Measurements from ENCODE around the gene REXO1.

REXO1 gene

DNA sequence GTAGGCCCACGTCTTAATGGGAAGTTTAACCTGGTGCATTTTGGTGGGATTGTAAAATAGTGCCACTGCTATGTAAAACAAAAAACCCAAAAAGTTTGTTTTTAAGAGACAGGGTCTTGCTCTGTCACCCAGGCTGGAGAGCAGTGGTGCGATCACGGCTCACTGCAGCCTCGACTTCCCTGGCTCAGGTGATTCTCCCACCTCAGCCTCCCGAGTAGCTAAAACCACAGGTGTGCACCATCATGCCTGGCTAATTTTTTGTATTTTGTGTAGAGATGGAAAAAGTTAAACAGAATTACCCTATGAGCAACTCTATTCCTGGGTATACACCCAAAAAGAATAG, 820 bp upstream of the REXO1 start:
- no peak for DNase-seq (ENCODE audit: low spot score)

DNA sequence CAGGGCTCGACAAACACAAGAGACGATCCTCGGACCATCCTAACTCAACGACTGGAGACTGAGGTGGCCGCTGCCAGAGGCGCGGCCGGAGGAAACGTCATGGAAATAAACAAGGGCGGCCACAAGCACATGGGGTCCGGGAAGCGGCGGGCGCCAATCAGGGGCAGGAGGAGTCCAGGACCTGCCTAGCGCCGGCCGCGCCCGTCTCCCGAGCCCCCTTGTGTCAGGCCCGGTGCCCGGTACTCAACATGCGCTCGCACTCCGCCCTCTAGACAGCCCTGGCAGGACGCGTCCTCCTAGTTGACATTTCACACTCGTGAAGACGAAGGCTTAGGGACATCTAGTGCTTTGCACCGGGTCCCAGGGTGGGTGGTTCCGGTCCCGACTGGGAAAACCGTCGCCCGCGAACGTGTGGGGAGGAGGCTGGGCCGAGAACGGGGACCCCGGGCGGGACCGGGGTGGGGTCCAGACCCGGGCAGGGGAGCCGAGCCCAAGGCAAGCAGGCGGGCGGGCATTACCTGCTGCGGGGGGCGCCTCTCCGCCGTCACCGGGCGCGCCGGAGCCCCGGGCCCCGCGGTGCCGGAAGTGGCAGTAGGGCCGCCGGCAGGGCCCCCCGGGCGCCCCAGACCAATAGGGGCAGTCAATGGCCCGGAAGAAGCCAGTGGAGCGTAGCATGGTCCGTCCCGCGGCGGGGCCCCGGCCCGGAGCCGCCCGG, 442 bp downstream of the REXO1 start:
- DNase-seq (ENCODE audit: low spot score), result peak; percentile 57

DNA sequence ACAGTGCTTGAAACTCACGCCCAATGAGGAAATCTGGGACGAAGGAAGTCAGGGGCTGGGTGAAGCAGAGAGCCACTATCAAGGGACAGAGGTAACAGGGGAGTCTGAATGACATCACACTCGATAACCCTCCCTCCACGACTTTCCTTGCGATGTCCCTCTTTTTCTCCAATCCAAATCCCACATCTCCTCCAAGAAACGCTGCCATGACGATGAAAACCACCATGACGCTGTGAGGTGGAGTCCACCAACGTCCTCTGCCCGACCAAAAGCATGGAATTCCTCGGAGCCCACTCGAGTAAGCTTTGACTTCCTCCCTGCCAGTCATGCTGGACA, 967 bp downstream of the REXO1 start:
- DNase-seq (ENCODE audit: low spot score), result no peak

DNA sequence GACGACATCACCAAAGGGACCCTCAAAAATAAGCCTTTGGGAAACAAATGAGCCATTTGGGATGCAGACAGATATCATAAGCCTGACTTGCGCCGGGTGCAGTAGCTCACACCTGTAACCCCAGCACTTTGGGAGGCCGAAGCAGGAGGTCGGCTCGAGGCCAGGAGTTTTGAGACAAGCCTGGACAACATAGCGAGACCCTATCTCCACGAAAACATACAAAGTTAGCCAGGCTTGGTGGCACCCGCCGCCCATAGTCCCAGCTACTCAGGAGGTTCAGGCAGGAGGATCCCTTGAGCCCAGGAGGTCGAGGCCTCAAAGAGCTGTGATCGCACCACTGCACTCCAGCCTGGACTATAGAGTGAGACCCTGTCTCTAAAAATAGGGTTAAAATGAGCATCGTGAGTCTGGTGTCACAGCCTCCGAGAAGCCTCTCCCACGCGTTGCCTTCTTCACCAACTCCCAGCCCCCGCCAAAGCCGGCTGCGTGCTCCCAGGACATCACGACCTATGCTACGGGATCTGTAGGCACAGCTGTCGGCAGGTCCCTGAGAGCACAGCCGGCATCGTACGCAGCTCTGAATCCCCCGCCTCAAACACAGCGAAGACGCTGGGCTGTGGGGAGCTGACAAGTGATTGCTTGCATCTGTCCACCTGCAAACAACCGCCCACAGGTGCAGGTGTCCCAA, 1.6 kb downstream of the REXO1 start:
- DNase-seq (ENCODE audit: low spot score), result no peak

DNA sequence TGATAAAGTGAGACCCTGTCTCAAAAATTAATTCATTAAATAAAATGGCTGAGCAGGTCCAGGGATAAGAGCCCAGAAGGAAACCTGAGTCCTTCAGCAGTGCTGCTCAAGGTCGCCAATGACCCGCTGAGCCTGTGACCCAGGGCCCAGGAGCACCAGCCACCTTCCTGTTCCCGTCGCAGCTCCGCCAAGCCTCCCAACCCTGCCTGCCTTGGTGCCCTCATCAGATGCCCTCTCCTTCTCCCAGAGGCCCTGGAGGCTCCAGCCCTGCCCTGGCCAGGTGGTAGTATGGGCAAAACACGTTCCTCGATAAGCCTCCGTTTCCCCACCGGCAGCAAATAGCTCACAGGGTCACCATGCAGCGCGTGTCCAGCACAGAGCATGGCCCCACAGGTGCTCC, 2.6 kb downstream of the REXO1 start:
- no peak for DNase-seq (ENCODE audit: low spot score)

DNA sequence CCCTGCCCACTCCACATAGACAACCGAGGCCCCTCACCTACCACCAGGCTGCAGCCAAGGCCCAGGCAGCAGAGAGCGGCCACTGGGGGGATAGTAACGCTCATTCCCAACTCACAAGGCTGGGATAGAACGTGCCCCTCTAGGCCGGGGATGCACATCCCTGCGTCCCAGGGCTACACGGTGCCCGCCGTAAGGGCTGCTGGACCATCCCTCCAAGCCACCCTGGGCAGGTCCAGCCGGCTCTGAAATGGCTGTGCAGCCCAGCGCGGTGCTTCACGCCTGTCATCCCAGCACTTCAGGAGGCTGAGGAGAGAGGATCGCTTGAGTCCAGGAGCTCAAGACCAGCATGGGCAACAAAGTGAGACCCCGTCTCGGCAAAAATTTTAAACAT, 3.2 kb downstream of the REXO1 start:
- DNase-seq (ENCODE audit: low spot score), result no peak

DNA sequence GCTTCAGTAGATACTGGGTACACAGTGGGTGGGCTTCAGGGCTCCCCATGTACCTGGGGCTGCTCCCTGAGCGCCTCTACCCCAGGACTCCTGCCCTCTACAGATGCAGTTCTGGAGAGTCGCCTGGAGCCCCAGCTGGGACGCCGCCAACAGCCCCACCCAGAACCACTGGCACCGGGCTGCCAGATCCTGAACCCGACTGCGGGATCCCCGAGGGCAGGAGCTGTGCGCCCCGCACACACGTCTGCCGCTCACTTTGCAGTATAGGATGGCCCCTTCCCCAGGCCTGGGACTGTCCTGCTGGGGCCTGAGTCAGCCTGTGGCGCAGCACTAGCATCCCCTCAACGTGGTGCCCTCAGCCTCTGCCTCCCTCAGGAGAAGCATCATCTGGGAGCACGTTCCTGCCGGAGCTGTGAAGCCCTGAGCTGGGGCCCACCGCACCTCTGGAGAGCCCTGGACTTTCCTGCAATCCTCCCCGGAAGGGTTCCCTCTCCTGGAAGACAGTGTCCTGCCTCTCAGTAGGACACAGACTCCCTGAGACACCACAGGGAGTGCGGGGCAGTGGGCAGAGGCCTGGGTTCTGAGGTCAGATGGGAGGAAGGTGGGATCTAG, 3.7 kb downstream of the REXO1 start:
- no peak for DNase-seq (ENCODE audit: low spot score)

DNA sequence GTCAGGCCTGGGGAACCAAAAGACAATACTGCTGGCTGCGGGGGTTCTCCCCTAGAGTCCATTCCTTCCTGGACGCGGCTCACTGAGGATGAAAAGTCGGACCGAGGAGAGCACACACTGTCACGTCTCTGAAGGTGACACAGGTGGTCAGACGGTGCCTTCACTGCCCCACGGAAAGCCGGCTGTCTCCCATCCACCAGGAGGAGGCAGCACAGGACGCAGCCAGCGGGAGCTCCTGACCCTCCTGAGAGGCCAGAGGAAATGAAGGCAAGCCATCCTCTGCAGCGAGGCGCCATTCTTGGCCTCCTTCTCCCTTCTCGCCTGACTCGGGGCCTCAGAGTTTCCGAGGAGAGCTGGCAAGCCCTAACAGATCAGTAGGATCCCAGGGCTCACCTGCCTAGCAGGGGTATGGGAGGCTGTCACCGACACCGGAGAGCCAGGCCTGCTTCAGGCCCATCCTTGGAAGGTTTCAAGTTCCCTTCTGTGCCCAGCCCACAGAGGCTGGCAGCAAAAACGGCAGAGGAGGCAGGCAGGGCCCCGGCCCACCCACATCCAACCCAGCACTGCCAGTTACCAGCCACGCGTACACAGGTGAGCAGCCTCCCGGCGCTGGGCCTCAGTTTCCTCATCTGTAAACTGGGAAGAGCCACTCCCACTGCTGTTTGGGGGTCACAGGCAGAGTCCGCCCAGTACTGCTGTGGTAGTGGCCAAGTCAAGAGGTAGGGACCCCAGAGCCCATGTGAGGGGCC, 4.5 kb downstream of the REXO1 start:
- no peak for DNase-seq (ENCODE audit: low spot score)

DNA sequence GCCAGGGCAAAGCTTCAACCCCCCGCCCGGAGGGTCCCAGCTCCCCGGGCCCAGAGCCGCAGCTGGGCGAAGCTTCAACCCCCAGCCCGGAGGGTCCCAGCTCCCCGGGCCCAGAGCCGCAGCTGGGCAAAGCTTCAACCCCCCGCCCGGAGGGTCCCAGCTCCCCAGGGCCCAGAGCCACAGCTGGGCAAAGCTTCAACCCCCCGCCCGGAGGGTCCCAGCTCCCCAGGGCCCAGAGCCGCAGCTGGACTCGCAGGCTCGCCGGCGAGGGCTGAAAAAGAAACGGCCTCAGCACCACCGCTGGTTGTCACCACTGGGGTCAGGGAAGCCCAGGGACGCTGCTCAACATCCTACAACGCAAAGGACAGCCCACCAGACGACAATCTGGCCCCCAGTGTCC, 5.2 kb downstream of the REXO1 start:
- DNase-seq (ENCODE audit: low spot score), result no peak

DNA sequence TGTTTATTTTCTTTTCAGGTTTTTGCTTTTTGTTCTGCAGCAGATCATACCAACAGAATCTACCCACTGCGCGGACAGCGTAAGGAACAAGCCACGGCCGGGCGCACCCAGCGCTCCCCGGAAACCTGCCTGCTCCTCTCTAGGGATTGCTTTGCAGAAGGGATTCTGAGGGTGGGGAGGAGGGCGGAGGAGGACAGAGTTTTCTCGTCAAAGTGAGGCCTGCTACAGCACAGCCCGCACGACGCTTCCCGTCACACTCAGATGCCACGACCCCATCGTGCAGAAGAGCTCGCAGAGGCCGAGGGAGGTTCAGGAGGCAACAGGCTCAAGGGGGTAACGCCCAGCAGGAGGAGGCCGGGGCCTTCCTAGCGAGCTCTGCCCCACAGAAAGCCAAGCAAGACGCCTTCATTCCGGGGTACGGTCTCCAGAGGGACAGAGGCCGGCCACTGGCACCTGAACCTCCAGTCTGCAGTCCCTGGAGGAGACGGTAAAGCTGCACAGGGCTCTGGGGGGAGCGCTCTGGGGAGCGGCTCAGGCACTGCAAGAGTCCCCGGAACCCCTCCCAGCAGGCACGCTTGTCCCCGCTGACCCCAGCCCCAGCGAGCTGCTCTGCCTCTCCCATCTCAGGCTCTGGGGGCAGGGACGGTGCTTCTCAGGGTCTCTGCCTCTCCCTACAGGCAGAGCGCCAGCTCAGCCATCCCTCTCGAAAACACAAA, 6.9 kb downstream of the REXO1 start:
- no peak for DNase-seq (ENCODE audit: low spot score)

DNA sequence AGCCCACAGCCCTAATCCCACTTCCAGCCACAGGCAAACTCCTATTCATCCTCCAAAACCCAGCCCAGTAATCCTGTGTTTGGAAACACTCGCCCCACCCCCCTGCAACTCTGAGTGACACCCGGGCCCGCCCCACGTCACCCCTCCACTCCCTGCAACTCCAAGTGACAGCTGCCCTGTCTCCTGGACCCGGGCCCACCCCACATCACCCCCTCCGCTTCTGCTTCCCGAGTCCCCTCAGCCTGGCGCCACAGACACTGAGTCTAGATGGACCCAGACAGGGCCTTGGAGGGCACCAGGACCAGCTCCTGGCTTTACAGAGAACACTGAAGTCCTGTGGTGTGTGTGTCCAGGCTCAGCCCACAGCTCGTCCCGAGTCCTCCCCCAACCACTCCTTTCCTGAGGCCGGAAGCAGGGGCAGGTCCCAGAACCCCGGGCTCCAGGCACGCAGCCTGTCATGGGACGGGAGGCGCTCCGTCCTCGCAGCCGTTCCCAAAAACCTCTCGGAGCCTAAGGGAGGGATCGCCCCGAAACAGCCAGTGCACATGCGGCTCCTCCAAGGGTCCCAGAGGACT, 7.7 kb downstream of the REXO1 start:
- no peak for DNase-seq (ENCODE audit: low spot score)

DNA sequence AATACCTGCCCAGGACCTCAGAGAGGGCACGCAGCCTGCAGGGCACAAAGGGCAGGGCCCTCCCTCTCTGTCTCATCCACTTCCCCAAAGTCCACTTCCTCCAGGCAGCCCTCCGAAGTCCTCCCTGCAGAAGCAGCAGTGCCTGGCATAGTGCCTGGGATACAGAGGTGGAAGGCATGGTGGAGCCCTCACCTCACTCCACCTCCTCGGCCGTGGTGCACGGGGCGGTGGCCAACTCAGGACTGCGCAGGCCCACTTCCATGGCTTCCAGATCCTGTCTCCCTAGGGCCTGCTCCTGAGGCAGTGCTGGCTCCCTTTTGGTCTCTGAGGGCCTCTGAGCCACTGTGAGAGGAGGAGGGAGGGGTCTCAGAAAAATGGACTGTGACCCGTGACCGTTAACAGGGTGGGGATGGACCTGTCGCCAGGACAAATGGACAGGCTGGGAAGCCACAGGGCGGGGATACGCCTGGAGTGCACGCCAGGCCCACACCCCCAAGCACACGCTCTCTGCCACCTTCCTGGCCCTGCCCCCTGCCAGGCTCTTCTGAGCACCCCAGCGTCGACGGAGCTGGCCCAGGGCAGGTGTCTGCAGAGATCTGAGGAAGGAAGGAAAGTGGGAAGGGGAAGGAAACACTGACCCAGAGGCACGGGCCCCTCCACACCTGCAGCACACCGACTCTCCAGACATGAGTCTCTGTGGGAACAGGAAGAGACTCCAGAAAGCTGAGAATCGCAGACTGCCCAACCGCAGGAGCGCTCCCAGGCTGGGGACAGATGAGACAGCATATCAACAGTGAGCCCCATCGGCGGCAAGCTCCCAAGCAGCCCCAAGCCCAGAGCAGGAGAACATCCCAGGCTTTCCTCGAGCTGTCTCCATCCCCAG, 8.4 kb downstream of the REXO1 start:
- no peak for DNase-seq (ENCODE audit: low spot score)

DNA sequence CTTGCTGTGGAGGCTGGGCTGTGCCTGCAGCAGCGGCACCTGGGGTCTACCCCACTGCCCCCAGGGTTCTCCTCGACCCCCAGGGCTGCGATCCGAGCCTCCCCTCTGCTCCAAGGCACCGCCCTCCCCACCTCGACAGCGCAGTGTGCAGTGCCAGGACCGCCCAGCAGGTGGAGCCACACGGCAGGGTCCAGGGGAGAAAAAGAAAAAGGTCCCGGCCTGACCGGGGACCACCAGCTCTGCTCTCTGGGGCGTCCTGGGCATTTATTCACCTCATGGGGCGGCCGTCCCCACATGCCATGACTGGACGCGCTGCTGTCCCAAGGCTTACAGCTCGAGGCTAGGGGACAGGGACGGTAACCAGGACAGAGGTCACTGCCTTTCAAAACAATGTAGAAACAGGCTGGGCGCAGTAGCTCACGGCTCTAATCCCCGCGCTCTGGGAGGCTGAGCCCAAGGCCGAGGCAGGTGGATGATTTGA, 10.6 kb downstream of the REXO1 start:
- DNase-seq (ENCODE audit: low spot score), result peak; percentile 88

DNA sequence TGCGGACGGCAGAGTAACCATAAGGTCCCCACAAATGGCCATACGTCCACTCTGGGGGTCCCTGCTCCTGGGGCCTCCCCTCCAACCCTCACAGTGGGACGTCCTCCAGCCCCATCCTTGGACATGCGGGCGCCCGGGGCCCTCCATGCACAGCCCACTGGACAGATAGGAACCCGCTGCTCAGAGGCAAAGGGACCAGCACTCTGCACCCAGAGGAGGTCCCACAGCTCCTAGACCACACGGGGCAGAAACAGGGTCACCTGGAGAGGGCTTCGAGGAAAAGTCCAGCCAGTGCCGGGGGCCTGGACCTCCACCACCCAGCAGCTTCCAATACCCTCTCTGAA, 11.1 kb downstream of the REXO1 start:
- no peak for DNase-seq (ENCODE audit: low spot score)

DNA sequence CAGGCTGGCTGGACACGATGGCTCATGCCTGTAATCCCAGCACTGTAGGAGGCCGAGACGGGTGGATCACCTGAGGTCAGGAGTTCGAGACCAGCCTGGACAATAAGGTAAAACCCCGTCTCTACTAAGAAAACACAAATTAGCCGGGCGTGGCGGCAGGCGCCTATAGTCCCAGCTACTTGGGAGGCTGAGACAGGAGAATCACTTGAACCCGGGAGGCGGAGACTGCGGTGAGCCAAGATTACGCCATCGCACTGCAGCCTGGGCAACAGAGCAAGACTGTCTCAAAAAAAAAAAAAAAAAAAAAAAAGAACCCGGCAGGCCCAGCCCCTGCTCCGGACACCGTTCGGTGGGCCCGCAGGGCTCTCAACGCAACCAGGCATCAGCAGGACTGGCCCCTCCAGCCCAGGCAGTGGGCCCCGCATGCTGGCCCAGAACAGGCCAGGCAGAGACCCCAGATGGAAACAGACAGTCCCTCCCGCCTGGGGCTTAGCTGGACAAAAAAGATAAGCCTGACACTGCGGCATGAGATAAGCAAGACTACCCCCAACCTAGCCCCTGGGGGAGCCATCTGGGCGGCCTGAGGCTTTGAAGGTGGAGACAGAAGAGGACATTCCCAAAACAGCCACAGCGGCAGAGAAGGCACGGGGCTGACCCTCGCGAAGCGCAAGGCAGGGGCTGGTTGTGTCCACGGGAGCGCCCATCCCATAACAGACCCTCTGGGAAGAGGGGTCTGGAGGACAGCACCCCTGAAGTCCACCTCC, 11.6 kb downstream of the REXO1 start:
- DNase-seq (ENCODE audit: low spot score), result no peak

DNA sequence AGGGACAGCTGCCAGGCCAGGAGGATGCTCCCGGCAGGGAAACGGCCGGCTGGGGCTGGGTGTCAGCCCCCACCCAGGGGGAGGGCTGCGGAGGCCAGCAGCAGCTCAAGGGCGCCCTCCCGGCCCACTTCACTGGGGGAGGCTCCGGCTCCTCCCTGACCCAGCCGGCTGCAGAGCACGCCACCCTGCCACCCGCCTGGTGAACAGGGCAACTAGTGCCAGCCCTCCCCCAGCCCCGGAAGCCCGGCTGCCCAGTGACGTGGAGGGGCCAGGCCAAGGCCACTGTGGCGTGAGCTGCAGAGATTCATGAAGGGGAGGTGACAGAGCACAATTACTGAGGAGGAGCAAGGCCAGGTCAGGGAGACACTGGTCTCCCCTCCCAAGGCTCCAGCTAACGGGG, 14.7 kb downstream of the REXO1 start:
- no peak for DNase-seq (ENCODE audit: low spot score)

DNA sequence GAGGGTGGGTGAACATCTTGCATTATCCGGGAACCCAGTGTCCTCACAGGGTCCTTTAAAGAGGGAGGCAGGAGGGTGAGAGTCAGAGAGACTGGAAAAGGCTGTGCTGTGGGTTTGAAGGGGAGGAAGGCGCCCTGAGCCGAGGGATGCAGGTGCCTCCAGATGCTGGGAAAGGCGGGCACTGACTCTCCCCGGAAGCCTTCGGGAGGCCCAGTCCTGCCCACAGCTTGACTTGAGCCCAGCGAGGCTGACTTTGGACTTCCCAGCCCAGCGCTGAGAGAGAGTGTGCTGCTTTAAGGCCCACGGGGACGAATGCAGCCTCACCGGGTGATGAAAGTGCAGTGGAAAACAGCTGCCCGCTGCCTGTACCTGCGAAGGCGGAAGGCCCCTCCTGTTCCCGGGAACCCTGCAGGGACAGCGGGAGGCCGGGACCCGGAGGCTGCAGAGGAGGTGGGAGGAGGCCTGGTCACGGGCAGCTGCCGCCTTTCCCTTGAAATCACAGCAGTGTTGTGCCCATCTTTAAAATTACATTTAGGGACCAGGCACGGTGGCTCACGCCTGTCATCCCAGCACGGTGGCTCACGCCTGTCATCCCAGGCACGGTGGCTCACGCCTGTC, 16.1 kb downstream of the REXO1 start:
- DNase-seq (ENCODE audit: low spot score), result no peak

DNA sequence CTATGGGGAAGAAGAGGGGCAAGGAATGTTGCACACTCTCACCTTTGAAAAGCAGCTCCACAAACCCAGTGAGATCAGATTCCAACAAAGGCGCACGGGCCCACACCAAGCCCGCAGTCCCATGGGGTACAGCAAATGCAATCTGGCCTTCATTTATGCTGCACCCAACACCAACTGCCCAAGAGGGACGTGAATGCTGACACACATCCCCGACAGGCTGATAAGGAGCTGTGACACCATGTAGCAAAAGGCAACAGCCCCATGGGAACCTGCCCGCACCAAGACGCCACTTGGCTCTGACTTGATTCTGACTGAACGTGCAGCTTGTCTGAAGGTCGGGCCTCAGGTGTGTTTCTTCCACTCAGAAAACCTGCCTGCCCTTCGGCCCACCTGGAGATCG, 17.3 kb downstream of the REXO1 start:
- no peak for DNase-seq (ENCODE audit: low spot score)

DNA sequence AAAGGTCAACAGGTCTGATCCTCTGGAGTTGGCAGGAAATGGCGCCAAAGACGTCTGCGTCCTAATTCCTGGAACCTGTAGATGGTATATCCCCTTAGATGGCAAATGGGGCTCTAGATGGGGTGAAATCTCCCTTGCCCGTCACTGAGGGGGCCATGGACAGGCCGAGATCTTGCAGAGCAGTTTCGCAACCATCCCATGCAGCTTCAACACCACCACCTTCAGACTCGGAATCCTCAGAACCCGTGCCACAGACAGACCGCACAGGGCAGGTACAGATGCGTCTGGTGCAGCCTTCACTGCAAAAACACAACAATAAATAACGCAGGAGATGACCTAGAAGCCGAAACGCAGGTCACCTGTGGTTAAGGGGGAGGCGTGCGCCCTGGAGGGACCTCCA, 17.7 kb downstream of the REXO1 start:
- DNase-seq (ENCODE audit: low spot score), result no peak

DNA sequence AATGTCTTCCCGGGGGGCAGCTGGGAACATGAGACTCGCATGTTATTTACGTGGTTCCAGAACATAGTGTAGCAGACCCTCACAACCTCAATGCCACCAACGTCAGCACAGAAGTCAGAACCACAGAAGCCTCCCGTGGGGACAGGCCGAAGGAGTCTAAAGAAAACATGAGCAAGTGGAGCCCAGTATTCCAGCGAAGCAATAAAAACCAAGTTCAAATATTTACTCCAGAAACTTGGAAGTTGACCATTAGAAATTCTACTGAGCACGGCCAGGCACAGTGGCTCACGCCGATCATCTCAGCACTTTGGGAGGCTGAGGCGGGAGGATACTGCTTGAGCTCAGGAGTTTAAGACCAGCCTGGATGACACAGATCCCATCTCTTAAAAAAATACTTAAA, 18.3 kb downstream of the REXO1 start:
- DNase-seq (ENCODE audit: low spot score), result no peak
